ENCODE measurements around the gene NAPG.
A peak's percentile ranks its signal among the peaks of the same experiment; 100 is the strongest.
"Not testable (repeated sequence)": the region's sequence is repeated elsewhere in the genome, so short reads cannot be mapped to it uniquely, and the experiment has no call there.

NAPG gene

GRCh38 chr18:10591896-10592295 lies 66.1 kb downstream of the NAPG start:
- H3K27me3 ChIP-seq (ENCODE audit: insufficient read depth, poor library complexity, severe bottlenecking): no peaks in the 10 kb centered on the region
- no peak for TF ChIP-seq CTCF (IDR thresholded peaks at IDR 0.05; ENCODE audit: insufficient read depth, low read length)
- no peak for DNase-seq (ENCODE audit: low read depth in 1 of 2, low spot score in 1 of 2)
- no peak overlapping the region for H3K4me3 ChIP-seq (replicated peaks; ENCODE audit: insufficient read depth, low read length)
- H3K27ac ChIP-seq (replicated peaks): no peak overlapping the region

GRCh38 chr18:10593366-10594022 lies 67.7 kb downstream of the NAPG start:
- peak; percentile 29 to 78 for DNase-seq (ENCODE audit: low read depth in 1 of 2, low spot score in 1 of 2)
- not testable (repeated sequence) for H3K4me3 ChIP-seq (replicated peaks; ENCODE audit: insufficient read depth, low read length); H3K27me3 ChIP-seq (ENCODE audit: insufficient read depth, poor library complexity, severe bottlenecking)
- H3K27ac ChIP-seq (replicated peaks): peak overlapping the region; percentile 76
- TF ChIP-seq SPI1 (IDR thresholded peaks at IDR 0.05; ENCODE audit: borderline replicate concordance, low read depth): peak; percentile 2; the same call in 1 of the 2 replicates

GRCh38 chr18:10595917-10596316 lies 70.1 kb downstream of the NAPG start:
- not testable (repeated sequence) for H3K27me3 ChIP-seq (ENCODE audit: insufficient read depth, poor library complexity, severe bottlenecking)

GRCh38 chr18:10597695-10598094 lies 71.9 kb downstream of the NAPG start:
- not testable (repeated sequence) for DNase-seq (ENCODE audit: low read depth in 1 of 2, low spot score in 1 of 2); H3K27me3 ChIP-seq (ENCODE audit: insufficient read depth, poor library complexity, severe bottlenecking); H3K4me3 ChIP-seq (replicated peaks; ENCODE audit: insufficient read depth, low read length); H3K27ac ChIP-seq (replicated peaks)

More at GRCh38 chr18:10595917-10596316, 70.1 kb downstream of the NAPG start:
- not testable (repeated sequence) for H3K27ac ChIP-seq (replicated peaks); H3K4me3 ChIP-seq (replicated peaks; ENCODE audit: insufficient read depth, low read length); DNase-seq (ENCODE audit: low read depth in 1 of 2, low spot score in 1 of 2)

GRCh38 chr18:10600701-10601100 lies 74.9 kb downstream of the NAPG start:
- not testable (repeated sequence) for H3K27ac ChIP-seq (replicated peaks); H3K27me3 ChIP-seq (ENCODE audit: insufficient read depth, poor library complexity, severe bottlenecking); DNase-seq (ENCODE audit: low read depth in 1 of 2, low spot score in 1 of 2); H3K4me3 ChIP-seq (replicated peaks; ENCODE audit: insufficient read depth, low read length)
